Measurements from ENCODE around the gene SORBS2.
"Not testable (repeated sequence)": the region's sequence is repeated elsewhere in the genome, so short reads cannot be mapped to it uniquely, and the experiment has no call there.

Gene SORBS2, protein sequence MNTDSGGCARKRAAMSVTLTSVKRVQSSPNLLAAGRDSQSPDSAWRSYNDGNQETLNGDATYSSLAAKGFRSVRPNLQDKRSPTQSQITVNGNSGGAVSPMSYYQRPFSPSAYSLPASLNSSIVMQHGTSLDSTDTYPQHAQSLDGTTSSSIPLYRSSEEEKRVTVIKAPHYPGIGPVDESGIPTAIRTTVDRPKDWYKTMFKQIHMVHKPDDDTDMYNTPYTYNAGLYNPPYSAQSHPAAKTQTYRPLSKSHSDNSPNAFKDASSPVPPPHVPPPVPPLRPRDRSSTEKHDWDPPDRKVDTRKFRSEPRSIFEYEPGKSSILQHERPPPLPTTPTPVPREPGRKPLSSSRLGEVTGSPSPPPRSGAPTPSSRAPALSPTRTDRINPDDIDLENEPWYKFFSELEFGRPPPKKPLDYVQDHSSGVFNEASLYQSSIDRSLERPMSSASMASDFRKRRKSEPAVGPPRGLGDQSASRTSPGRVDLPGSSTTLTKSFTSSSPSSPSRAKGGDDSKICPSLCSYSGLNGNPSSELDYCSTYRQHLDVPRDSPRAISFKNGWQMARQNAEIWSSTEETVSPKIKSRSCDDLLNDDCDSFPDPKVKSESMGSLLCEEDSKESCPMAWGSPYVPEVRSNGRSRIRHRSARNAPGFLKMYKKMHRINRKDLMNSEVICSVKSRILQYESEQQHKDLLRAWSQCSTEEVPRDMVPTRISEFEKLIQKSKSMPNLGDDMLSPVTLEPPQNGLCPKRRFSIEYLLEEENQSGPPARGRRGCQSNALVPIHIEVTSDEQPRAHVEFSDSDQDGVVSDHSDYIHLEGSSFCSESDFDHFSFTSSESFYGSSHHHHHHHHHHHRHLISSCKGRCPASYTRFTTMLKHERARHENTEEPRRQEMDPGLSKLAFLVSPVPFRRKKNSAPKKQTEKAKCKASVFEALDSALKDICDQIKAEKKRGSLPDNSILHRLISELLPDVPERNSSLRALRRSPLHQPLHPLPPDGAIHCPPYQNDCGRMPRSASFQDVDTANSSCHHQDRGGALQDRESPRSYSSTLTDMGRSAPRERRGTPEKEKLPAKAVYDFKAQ (N-terminal part only)

DNA sequence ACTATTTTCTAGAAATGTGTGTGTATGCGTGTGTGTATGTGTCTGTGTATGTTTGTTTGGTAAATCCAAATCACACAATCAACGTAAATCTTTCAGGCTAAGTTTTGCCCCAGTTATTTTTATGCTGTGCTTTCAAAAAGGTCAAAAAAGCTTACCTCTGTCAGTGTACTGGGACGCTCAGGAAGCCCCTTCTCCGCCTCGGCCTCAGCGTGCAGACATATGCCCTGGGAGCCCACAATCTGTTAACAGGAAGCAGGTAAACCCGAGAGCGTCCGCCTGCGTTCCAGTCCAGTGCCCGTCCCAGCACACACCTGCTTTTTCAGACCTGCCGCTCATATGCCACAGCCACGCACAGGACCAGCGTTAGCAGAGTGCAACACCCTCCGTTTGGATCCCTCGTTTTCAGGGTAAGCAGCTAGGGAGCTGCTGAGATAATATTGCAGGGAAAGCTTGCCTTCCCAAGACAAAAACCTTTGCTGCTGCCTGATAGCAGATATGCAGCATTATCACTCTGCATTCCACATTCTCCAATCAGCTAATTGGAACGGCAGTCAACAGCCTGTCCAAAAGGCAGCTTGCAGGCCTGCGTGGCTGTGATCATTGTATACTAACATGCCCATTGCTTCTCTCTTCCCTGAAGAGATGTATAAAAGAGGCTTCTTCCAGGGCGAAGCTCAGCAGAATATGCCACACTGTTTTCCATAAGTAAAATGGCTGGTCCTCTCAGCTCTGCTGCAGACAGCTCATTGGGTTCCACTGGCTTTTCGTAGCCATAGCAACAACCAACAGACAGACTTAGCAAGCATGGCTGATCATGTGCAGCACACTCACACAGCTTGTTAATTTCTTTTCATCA, at the start of gene SORBS2:
Gene SORBS2, minus strand, starts transcription at position 686 of the 856 bp plus-strand sequence. CDS start 121,623 bp downstream, outside the sequence.
- DNase-seq, result no peak

DNA sequence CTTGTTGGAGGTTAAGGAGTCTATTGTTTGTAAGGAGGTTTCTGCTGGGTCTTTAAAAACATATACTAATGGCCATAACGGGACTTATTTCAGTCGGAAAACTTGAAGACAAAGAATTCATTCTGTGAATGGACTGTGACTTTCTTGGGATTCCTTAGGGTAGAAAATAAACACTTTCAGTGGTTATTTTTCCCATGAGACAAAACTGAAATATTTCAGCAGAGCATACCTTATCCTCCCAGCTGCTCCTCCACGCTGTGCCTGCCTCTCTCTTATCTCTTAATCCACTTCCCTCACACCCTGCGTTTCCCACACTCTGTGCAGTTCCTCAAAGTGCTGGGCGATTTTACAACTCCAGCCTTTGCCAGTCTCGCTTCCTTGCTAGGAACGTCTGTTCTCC, 47.1 kb upstream of the SORBS2 start:
- no peak for DNase-seq

- DNase-seq, result not testable (repeated sequence)
Observed at GRCh38 chr4:185857561-185857960, 45.6 kb upstream of the SORBS2 start.

GRCh38 chr4:185853841-185854240, 41.8 kb upstream of the SORBS2 start:
- no peak for DNase-seq

GRCh38 chr4:185852961-185853360, 41.0 kb upstream of the SORBS2 start:
- no peak for DNase-seq

DNA sequence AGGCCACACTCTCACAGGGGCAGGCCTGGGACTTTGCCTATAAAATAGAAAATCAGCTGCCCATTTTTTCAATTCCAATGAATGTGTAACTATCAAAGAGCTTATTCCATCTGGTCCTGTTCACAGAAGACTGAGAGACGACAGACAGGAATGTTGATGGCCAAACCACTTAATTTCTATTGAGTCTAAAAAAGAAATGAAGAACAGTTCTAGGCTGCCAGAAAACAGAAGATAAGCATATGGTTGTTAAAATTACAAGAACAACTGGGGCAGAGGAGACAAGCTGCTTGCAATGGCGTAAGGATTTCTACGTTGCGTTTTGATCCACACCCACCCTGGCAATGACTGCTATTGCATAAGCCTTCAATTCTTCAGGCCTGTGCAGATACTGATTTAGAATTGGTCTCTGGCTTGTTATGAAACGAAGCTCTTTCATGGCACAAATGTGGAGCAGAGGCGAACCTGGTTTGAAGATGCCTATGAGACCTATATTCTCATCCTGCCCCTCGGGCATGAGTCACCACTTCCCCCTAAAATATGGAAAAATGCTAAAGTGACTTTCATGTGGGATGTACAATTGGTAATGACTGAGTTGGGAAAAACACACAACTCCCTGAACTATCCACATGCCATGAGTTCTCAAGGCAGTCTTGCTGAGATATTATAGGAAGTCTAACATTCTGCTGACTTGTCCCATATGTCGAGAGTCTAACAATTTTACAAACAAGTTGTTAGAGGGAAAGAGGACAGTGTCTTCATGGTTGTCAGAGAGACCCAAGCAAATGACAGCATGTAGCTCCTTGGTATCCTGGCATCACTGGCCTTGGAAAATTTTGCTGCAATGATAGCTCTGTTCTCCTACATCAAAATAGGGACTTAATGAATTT, 37.9 kb upstream of the SORBS2 start:
- DNase-seq, result no peak

DNA sequence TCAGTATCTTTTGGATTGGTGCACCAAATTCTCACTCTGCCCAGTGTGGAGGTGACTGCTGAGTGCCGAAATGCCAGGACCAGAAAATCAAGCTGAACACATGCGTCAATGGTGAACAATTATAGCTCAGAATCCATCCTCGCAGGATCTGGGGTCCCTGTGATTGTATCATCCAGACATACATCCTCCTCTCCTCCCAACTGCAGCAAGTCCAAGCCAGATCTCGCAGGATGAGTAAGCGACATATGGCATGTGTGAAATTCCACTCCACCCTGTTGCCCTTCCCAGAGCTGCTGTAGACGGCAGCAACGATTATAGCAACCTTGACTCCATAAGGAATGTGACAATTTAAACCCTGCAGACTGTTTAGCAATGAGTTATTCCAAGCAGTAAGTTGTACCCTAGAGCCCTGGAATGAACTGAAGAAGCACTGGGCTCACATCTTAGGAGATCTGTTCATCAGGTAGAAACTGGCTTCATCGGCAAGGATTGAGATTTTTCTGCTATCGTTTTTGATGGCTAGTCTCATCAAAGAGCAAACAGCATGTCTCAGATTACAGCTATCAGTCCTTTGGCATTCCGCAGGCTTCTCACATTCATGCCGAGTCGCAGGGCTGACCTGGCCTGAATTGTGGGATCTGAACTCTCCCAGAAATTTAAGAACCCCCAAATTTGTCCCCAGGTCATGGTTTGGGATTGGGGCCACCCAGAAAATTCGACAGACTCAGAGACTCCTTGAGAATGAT, 35.5 kb upstream of the SORBS2 start:
- DNase-seq, result no peak

GRCh38 chr4:185846505-185847150, 34.6 kb upstream of the SORBS2 start:
- no peak for DNase-seq

GRCh38 chr4:185845966-185846365, 34.0 kb upstream of the SORBS2 start:
- DNase-seq, result no peak

GRCh38 chr4:185841451-185841850, 29.5 kb upstream of the SORBS2 start:
- DNase-seq, result no peak

DNA sequence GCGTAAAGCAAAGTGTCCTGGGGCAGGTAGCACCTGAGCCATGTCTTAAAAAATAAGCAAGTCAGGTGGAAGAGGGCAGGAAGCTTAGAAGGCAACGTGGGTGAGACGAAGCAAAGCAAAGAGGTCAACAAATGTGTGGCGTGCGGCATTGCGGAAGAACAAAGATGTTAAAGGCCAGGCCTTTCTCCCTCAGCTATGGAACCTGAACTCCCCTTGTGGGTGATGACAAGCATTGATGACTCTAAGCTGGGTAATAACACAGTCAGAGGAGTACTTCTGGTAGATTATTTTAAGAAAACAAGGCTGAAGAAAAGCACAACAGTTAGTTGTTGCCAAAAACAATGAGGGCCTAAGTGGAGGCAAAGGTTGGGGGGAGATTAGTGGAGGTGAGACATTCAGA, 29.0 kb upstream of the SORBS2 start:
- DNase-seq, result no peak

DNA sequence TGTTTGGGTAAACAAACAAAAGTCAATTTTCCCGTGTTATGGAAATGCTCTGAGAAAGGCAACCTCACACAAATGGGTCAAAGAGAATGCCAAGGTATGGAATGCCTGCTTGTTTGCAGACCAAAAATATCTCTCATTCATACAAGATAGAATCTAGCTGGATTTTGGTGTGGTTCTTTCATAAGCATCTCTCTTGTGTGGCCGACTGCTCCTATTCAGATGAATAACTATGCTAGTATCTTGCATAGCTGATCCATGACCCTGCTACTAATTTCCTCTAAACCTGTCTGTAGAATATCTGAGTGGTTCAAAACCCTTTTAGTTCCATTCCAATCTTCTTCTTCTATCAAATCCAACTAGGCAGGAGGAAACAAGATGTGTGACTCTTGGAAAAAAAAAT, 28.2 kb upstream of the SORBS2 start:
- DNase-seq, result no peak

DNA sequence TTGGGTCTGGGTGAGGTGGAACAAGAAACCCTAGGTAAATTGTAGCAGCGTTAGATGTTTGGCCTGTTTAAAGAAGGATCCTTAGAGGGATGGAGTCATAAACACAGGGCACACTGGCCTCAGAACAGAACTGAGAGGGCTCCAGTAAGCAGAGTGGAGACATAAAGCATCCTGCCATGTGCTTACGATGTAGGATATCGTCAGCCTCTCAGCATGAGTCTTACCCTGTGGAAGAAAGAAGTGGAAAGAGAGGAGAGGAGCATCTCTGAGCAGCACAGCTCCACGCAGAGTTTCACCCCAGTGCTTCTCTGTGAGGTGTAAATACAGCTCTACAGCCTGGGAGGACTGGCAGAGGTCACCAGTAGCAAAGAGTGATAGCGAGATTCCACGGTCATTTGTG, 27.8 kb upstream of the SORBS2 start:
- no peak for DNase-seq

GRCh38 chr4:185839194-185839712, 27.3 kb upstream of the SORBS2 start:
- no peak for DNase-seq

- no peak for DNase-seq
Observed at GRCh38 chr4:185838514-185839193, 26.7 kb upstream of the SORBS2 start.

DNA sequence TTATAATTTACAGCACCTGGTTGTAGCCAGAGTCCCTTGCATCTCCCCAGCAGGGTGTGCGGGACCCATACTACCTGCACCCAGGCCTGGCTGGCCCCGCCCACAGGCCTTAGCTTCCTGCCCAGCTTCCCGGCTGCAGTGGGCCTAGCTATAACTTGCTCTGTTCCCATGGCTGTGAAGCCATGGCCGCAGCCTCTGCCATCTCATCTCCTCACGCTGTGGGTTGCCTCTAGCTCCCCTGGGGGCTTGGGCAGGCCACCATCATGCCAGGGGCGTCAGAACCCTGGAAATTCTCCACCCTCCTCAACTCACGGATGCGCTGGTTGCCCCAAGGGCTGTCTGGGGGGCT, 26.1 kb upstream of the SORBS2 start:
- DNase-seq, result no peak

DNA sequence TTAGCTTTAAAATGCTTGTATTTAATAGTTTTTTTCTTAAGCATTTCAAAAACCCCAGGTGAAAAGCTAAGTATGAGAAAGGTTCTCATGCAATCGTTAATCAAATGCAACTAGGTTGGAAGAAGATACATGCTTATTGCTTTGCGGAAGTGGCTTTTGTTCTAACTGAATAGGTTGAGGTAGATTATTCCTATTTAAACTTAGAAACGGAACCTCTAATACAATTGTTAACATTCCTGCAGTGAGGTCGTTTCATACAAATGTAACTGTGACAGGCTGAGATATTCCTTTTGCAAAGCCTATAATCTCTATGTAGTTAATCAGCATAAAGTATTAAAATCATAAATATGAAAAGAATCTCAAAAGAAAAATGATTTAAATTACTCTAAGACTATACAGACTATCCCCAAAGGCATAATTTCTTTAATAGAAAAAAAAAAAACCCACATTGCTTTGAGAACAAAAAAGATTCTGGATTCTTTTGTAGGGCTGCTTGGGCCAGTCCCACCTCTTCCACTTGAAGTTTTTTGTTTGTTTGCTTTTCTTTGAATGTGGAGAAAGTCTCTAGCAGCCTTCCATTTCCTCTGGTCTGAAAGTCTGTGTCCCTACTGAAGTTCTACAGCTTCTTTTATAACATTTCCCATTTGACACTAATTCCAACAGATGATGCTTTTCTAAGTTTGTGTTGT, 25.6 kb upstream of the SORBS2 start:
- DNase-seq, result no peak

DNA sequence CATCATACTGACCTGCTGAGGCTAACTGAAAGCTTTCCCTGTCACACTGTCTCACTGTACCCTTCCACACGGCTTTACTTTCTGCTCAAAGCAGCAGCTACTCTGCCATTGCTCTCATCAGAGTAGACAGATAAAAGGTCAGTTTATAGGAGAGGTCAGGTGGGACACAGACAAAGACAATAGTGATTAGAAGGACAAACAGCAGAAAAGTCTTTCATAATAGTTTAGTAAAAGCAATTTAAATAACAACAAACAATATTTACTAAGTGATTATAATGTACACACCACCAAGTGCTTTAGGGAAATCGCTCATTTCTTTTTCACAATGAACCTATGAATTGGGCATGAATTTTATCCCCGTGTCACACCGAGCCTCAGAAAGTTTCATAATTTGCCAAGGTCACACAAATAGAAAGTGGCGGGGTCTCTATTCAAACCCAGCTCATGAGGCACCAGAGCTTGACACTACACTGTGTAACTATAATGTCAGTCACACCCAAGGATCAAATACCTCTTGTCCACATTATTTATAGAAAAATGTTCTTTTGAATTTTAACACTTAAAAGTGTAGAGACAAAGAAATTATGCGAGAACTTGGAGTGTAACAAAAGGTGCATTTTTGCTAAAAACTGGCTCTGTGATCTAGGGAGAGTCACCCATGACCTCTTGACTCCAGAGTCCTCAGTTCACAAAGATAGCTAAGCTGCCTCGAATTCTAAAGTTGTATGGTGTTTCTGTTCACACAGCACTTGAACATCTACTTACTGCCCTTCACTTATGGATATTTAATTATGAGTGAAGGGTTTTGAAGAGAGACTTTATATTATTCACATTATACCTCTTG, 24.5 kb upstream of the SORBS2 start:
- DNase-seq, result no peak
